Neural crest cell (in vitro differentiated cells): Measurements from ENCODE around the gene BBC3. TPM values are rescaled to one million over a fixed set of nuclear protein-coding genes. Genes with fewer than 3 reads are reported as not detected.

Experiments used
- DNase-seq: peaks from one replicate; pipeline ENCODE4 v3.0.0; 2021; ENCODE audit warnings: low read depth, mixed read lengths, low spot score
- H3K27ac Mint-ChIP-seq: one replicate; pipeline ENCODE4 v1.8.0; 2021; ENCODE audit warnings: mild to moderate bottlenecking, mixed read lengths; ENCODE audit not compliant: unreplicated experiment
- H3K27me3 Mint-ChIP-seq: 2 replicates; pipeline ENCODE4 v1.8.0; 2021; ENCODE audit warnings: low read depth, mild to moderate bottlenecking, mixed read lengths
- H3K36me3 Mint-ChIP-seq: 2 replicates; pipeline ENCODE4 v1.8.0; 2021; ENCODE audit warnings: low read depth, mild to moderate bottlenecking, mixed read lengths
- H3K4me1 Mint-ChIP-seq: 2 replicates; pipeline ENCODE4 v1.8.0; 2021; ENCODE audit warnings: mixed read lengths
- H3K4me3 Mint-ChIP-seq: one replicate; pipeline ENCODE4 v1.8.0; 2021; ENCODE audit warnings: mild to moderate bottlenecking, mixed read lengths
- H3K9me3 Mint-ChIP-seq: 2 replicates; pipeline ENCODE4 v1.8.0; 2021; ENCODE audit warnings: mixed read lengths
- total RNA-seq: library from RNA; stranded (reverse); gene quantifications from 2 replicates; pipeline ENCODE4 v1.2.1, GENCODE V29; 2021
- TF ChIP-seq, protein P1 (sequence below): fragments of 200-600 bp; sonication (generic); conservative IDR thresholded peaks from 2 replicates; pipeline ENCODE4 v1.5.0; 2021; ENCODE audit warnings: antibody characterized with exemption, mild to moderate bottlenecking

BBC3 gene
- total RNA-seq, 1 donor from 2014 or later: 6.3 TPM

DNA sequence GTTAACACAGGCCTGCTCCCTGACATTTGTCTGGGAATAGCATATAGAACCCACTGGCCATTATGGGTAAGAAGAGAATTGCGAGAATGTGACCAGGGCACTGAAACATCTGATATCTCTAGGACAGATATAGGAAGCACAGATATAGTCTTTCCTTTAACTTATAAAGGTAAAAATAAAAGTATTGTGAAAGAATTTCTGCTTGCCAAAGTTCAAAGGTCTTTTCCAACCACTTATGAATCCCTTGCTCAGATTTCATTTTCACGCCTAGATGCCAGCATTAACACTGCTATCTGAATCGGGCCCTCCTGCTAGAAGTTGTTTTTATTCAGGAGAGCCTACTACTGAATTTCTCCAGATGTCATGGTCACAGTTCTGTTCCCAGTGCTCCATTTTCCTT lies 27.7 kb downstream of the BBC3 start:
- H3K4me3 Mint-ChIP-seq: no peak overlapping the region
- no peaks in the 10 kb centered on the region for H3K27me3 Mint-ChIP-seq
- no peaks in the 10 kb centered on the region for H3K9me3 Mint-ChIP-seq
- H3K36me3 Mint-ChIP-seq: peaks cover 22% of the 10 kb centered on the region
- TF ChIP-seq, protein P1, sequence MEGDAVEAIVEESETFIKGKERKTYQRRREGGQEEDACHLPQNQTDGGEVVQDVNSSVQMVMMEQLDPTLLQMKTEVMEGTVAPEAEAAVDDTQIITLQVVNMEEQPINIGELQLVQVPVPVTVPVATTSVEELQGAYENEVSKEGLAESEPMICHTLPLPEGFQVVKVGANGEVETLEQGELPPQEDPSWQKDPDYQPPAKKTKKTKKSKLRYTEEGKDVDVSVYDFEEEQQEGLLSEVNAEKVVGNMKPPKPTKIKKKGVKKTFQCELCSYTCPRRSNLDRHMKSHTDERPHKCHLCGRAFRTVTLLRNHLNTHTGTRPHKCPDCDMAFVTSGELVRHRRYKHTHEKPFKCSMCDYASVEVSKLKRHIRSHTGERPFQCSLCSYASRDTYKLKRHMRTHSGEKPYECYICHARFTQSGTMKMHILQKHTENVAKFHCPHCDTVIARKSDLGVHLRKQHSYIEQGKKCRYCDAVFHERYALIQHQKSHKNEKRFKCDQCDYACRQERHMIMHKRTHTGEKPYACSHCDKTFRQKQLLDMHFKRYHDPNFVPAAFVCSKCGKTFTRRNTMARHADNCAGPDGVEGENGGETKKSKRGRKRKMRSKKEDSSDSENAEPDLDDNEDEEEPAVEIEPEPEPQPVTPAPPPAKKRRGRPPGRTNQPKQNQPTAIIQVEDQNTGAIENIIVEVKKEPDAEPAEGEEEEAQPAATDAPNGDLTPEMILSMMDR: no peak
- H3K27ac Mint-ChIP-seq: no peak overlapping the region
- H3K4me1 Mint-ChIP-seq: no peaks in the 10 kb centered on the region
- DNase-seq: no peak

DNA sequence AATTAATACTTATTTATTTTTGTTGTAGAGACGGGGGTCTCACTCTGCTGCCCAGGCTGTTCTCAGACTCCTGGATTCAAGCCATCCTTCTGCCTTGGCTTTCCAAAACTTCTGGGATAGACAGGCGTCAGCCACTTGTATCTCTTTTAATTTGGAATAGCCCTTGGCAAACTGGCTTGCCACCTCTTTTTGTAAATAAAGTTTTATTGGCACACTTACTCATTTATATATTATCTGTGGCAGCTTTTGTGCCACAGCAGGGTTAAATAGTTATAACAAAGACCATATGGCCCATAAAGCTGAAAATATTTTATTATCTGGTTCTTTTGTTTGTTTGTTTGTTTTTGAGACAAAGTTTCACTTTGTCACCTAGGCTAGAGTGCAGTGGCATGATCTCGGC lies 30.5 kb downstream of the BBC3 start:
- Mint-ChIP-seq H3K27ac (no peak overlapping the region), H3K27me3 (no peaks in the 10 kb centered on the region), H3K4me1 (no peaks in the 10 kb centered on the region), H3K36me3 (peaks cover 22% of the 10 kb centered on the region), H3K4me3 (no peak overlapping the region), H3K9me3 (no peaks in the 10 kb centered on the region)
- no peak for DNase-seq
- TF ChIP-seq, protein P1: no peak

DNA sequence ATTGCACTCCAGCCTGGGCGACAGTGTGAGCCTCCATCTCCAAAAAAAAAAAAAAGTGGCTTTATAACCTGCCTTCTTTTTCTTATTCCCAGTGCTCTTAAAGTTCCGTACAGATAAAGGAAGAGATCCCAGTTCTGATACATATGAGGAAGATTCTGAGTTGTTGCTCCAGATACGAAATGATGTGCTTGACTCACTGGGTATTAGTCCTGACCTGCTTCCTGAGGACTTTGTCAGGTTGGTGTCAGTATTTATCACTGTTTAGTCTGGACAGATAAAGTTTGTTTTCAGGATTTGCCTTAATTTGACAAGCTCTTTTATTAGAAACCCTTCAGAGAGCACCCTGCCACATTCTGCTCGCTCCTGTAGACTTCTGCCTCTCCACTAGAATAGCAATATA lies 33.9 kb downstream of the BBC3 start:
- TF ChIP-seq, protein P1: no peak
- Mint-ChIP-seq H3K27me3 (no peaks in the 10 kb centered on the region), H3K36me3 (peaks cover 17% of the 10 kb centered on the region), H3K4me1 (peaks cover 3% of the 10 kb centered on the region), H3K9me3 (no peaks in the 10 kb centered on the region), H3K27ac (no peak overlapping the region), H3K4me3 (no peak overlapping the region)
- DNase-seq: no peak

DNA sequence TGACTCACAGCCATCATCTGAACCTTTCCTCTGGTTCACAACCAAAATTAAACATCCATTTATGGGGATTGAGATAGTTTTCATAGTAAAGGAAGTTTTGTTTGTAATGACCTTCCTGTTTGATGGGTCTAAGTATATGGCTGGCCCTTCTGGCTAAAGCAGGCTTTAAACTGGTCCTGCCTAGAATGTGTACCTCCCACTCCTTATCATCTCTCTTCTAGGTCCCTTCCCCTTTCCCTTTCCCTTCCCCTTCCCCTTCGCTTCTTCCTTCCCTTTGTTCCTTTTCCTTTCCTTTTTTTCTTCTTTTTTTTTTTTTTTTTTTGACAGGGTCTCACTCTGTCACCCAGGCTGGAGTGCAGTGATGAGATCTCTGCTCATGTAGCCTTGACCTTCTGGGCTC lies 35.6 kb downstream of the BBC3 start:
- Mint-ChIP-seq H3K27me3 (no peaks in the 10 kb centered on the region), H3K4me1 (peaks cover 9% of the 10 kb centered on the region), H3K9me3 (no peaks in the 10 kb centered on the region), H3K36me3 (peaks cover 13% of the 10 kb centered on the region), H3K4me3 (no peak overlapping the region), H3K27ac (no peak overlapping the region)
- TF ChIP-seq, protein P1: no peak
- DNase-seq: no peak

DNA sequence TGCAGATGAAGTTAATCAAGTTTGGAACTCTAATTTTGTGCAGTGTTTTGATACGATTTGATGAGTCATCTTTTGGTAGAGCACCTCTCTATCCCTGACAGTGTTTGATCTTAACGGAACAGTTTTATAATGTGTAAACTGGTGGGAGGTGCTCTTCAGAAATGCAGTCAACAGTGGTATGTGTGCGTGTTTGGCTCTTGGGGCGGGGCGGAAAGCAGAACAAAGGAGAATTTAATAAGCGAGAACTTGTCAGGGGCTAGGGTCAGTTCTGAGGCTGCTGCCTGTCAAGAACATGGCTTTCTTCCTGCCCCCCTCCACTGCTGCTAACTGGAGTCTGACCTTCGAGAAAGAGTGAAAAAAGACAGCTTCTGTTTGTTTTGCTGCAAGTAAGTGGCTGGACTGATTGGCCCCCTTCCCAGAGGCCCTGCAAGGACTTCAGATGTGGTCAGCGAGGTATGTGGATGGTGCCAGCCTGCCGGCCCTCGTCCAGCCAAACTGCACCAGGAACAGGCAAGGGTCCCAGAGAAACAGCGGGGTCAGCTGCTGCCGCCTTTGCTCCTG lies 40.8 kb downstream of the BBC3 start:
- Mint-ChIP-seq H3K27me3 (no peaks in the 10 kb centered on the region), H3K4me1 (peaks cover 49% of the 10 kb centered on the region), H3K27ac (peak overlapping the region; percentile 62), H3K9me3 (no peaks in the 10 kb centered on the region), H3K36me3 (peaks cover 3% of the 10 kb centered on the region), H3K4me3 (peak overlapping the region; percentile 8)
- peak; percentile 12 for DNase-seq
- TF ChIP-seq, protein P1: no peak
